Activated CD4-positive, alpha-beta T cell treated with anti-CD3 and anti-CD28 coated beads for 1 hour (primary cell): ENCODE results near the gene RHOBTB1.
"Not testable (repeated sequence)": the region's sequence is repeated elsewhere in the genome, so short reads cannot be mapped to it uniquely, and the experiment has no call there.

Experiments used
- DNase-seq: peaks from one replicate; pipeline ENCODE4 v3.0.0-alpha.2; 2020

Gene RHOBTB1

GRCh38 chr10:60944058-60944909 lies at the start of gene RHOBTB1:
Gene RHOBTB1, minus strand, starts transcription at chr10:60944185. Its CDS starts 32,643 bp downstream, at chr10:60911542.
- DNase-seq = no peak

GRCh38 chr10:60992636-60993035 lies 48.7 kb upstream of the RHOBTB1 start:
- no peak for DNase-seq

GRCh38 chr10:60990663-60991062 lies 46.7 kb upstream of the RHOBTB1 start:
- no peak for DNase-seq

GRCh38 chr10:60989400-60989876 lies 45.5 kb upstream of the RHOBTB1 start:
- DNase-seq = no peak

GRCh38 chr10:60986791-60987190 lies 42.8 kb upstream of the RHOBTB1 start:
- no peak for DNase-seq

GRCh38 chr10:60985951-60986350 lies 42.0 kb upstream of the RHOBTB1 start:
- no peak for DNase-seq

GRCh38 chr10:60980997-60981396 lies 37.0 kb upstream of the RHOBTB1 start:
- no peak for DNase-seq

- no peak for DNase-seq
Observed at GRCh38 chr10:60979667-60980104, 35.7 kb upstream of the RHOBTB1 start.

- DNase-seq = no peak
Observed at GRCh38 chr10:60978287-60979115, 34.5 kb upstream of the RHOBTB1 start.

- no peak for DNase-seq
Observed at GRCh38 chr10:60977161-60978122, 33.5 kb upstream of the RHOBTB1 start.

- no peak for DNase-seq
Observed at GRCh38 chr10:60976687-60977086, 32.7 kb upstream of the RHOBTB1 start.

- DNase-seq = no peak
Observed at GRCh38 chr10:60975716-60976115, 31.7 kb upstream of the RHOBTB1 start.

GRCh38 chr10:60974463-60975149 lies 30.6 kb upstream of the RHOBTB1 start:
- no peak for DNase-seq

- DNase-seq = no peak
Observed at GRCh38 chr10:60973086-60973485, 29.1 kb upstream of the RHOBTB1 start.

- not testable (repeated sequence) for DNase-seq
Observed at GRCh38 chr10:60972181-60972580, 28.2 kb upstream of the RHOBTB1 start.

- DNase-seq = no peak
Observed at GRCh38 chr10:60970526-60970925, 26.5 kb upstream of the RHOBTB1 start.

- DNase-seq = no peak
Observed at GRCh38 chr10:60968504-60968903, 24.5 kb upstream of the RHOBTB1 start.

GRCh38 chr10:60967854-60968484 lies 24.0 kb upstream of the RHOBTB1 start:
- DNase-seq = no peak

- DNase-seq = no peak
Observed at GRCh38 chr10:60967260-60967659, 23.3 kb upstream of the RHOBTB1 start.

GRCh38 chr10:60965696-60966095 lies 21.7 kb upstream of the RHOBTB1 start:
- DNase-seq = no peak
